Purkinje cell (primary cell): ENCODE results near the gene RGS14. TPM values are rescaled to one million over a fixed set of nuclear protein-coding genes. Genes with fewer than 3 reads are reported as not detected.

ENCODE experiments used
- polyA plus RNA-seq: library from polyadenylated mRNA; unstranded; fragments of >200 nt; fragmentation: Nextera tagmentation; gene quantifications from 2 replicates; pipeline ENCODE4 v1.2.1, GENCODE V29; 2014

RGS14 gene
- polyA plus RNA-seq = 0.63 and 2.1 TPM in 2 replicates

DNA sequence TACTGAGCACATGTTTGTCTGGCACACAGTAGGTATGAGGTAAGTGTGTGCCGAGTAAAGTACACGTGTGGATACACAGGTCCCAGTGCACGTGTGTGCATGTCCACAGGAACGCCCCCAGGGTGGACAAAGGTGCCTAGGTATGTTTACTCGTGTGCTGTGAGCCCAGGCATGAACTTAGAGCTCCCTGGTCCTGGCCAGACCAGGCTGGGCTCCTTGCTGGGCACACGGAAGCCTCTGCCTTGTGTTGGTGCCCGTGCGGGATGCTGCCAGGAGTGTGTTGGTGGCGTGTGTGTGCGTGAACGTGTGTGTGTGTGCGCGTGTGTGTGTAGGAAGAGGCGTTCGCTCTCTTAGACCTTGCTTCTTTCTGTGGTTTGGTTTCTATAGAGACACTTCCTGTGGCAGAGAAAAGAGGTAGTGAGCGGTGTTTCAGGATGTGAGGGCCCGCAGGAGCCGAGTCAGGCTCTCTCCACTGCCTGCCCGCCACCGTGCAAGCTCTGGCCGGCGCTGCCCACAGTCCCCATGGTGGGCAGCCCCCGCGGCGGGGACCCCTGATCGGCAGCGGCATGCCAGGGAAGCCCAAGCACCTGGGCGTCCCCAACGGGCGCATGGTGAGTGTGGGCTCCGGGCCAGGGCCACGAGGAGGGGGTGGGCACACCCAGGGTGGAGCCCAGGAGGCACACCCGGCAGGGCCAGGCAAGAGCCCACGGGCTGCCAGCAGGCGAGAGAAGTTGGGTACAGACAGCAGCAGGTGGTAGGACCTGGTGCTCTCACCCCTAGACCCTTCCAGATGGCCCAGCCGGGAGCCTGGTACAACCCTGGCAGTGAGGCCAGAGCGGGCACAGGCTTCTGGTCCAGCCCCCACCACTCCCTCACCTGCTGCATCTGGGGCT is at the start of gene RGS14:
Gene RGS14, plus strand, starts transcription at position 466 of the 893 bp plus-strand sequence. Its CDS starts 101 bp downstream, at position 567.

DNA sequence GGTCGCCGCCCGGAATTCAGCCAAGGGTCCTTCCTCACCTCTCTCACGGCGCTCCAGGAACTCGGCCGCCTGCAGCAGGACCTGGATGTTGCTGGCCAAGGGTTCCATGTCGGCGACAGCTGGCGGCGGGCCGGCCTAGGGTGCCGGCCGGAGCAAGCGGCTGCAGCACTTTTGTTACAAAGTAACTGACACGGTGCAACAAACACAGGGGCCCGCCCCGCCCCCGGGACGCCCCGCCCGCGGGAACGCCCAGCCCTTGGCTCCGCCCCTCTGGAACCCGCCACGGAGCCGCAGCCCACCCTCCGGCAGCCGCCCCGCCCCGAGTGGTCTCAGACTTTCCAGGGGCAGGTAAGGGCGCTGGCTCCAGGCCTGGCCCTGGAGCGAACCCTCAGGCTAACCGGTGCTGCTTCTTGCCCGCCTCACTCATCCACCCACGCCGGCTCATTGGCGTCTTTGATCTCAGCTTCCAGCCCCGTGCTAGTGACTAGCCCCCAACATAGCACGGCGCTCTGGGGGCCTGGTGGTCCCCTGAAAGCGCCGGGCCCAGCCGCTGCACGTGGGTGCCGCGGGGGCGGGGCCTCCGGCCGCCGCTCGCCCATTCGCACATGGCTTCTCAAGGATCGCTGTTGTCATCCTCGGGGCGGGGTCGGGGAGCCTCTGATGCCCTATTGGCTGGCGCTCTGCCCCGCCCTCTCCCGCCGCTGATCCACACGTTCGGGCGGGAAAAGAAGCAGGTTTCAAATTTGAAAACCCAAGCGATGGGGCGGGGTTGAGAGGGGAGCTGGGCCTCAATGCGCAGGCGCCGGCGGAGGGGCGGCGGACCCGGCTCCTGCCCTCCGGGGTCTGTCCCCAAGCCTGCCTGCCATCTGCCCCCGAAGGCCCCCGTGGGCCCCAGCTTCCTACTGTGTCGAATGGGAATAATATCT is 45.7 kb upstream of the RGS14 start, which contains the start of gene MXD3:
Gene MXD3, minus strand, starts transcription at position 176 of the 926 bp plus-strand sequence. Its CDS starts 68 bp downstream, at position 108.

DNA sequence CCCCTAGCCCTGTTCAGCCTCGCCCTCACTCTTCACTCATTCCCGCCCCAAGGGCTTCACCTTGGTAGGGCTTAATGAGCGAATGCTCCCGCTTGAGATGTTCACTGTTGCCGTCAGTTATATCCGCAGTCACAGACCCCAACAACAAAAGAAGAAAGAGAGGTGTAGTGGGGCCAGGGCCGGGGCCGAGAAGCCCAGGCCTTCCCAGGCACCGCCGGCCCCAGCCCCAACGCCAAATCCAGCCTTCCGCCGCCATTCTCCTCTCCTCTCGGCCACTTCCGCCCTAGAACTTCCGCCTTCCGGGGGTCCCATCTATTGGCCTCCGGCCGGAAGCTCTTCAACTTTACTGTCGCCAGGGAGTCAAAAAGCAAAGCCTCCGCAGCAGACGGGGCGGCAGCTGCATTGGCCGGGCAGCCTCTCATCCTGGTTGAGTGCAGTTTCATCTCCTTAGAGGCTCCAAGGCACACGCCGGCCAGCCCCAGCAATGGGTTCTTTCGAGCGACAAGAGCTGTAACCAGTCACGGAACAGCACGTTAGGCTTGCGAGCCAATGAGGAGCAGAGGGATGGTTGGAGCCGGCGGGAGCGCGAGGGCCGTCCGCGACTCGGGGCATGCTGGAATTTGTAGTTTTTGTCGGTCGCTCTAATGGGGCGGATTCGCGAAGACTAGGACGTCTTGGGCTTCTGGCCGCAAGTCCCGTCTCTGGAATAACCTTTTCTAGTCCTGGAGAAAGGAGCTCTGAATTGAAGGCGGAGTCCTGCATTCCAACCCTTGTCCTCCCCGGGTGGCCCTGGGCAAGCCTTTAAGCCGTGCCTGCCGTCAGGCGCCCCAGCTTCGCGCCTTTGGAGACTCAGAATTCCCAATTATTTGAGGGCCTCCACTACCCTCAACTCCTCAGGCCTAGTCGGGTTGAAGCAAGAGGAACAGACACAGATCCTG is 6.1 kb upstream of the RGS14 start, which contains the start of gene LMAN2:
Gene LMAN2, minus strand, starts transcription at position 277 of the 938 bp plus-strand sequence. Its CDS starts 21 bp downstream, at position 256.

GRCh38 chr5:177384134-177384533 is 26.4 kb downstream of the RGS14 start, which contains the start of gene SLC34A1:
Gene SLC34A1, plus strand, starts transcription at chr5:177384434. Its CDS starts 1,308 bp downstream, at chr5:177385742.

DNA sequence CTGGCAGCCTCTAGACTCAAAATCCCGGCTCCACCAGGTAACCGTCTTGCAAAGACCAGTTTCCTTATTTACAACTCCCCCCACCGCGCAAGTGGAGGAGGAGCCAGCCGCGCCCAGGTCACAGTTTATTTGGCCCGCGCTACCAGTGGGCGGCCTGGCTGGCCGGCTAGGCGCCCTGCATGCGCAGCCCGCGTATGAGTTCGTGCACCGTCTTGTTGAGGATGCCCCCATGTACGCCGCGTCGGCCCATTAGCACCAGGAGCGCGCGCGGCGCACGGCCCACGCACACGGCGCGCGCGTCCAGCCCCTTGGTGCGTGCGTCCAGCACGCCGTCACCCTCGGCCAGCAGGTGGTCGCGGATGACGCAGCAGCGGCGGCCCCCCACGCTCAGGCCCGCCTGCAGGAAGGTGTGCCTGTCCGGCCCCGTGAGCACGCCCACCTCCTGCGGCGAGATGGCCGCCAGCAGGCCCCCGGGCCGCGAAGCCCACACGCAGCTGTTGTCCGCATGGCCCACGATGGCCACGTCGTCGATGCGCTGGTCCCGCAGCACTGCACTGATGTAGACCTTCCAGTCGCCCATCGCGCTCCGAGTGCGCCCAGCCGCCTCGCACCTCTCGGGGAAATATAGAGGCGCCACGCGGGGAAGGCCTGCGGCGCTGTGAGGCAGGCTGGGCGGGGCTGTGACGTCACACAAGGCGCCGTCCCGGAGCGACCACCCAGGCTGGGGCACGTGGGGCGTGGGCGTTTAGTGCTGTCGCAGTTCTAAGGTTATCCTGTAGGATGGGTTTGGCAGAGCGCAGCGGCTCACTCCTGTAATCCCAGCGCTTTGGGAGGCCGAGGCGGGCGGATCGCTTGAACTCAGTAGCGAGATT is 42.5 kb downstream of the RGS14 start, which contains the start of gene PFN3:
Gene PFN3, minus strand, starts transcription at position 665 of the 872 bp plus-strand sequence. Its CDS starts 85 bp downstream, at position 580.

DNA sequence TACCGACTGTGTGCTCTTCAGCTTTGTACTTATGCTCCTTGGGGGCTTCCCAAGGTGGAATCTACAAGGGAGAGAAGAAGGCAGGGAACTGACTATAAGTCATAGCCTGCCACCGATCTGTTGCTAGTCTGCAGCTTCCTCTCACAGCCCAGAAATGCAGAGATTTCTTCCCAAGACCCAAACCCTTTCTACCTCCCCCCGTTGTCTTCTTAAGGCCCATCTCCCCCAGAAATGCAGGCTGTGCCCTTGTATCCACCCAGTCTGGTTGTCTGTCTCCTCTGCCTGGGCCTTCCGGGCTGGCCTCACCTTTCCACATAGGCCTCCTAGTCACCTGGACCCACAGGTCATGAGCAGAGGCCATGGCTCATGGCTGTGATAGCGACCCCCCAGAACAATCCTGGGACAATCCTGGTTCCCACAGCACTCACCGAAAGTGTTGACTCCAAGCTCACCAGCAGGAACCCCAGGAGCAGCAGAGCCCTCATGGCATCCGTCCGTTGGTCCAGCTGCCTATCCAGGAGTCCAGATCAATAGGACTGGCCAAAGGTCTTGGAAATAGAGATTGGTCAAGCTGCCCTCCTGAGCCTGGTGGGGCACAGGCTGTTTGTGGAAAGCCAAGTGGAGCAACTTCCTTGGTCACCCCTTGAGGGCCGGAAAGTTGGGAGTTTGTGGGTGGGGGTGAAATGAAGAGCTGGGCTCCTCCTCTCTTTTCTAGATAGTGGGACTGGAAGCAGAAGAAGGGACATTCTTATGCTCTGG is 51.5 kb downstream of the RGS14 start, which contains the start of gene F12:
Gene F12, minus strand, starts transcription at position 522 of the 759 bp plus-strand sequence. Its CDS starts 37 bp downstream, at position 485.

Other genes starting within 250 kb of the RGS14 start
- 17.5 and 26.8 TPM in 2 replicates for gene NSD1, start 224.2 kb upstream of the RGS14 start, polyA plus RNA-seq
- gene RAB24, start 54.2 kb upstream of the RGS14 start, polyA plus RNA-seq = 14.6 and 21.9 TPM in 2 replicates
- gene PRELID1, start 54.1 kb upstream of the RGS14 start, polyA plus RNA-seq = 44.8 and 48.3 TPM in 2 replicates
- gene MXD3, start 46.0 kb upstream of the RGS14 start, polyA plus RNA-seq = not detected in 2 replicates
- gene LMAN2, start 6.3 kb upstream of the RGS14 start, polyA plus RNA-seq = 8.0 and 18.3 TPM in 2 replicates
- not detected in 2 replicates for gene SLC34A1, start 26.5 kb downstream of the RGS14 start, polyA plus RNA-seq
- not detected in 2 replicates for gene PFN3, start 42.7 kb downstream of the RGS14 start, polyA plus RNA-seq
- 1.3 and 2.0 TPM in 2 replicates for gene F12, start 51.6 kb downstream of the RGS14 start, polyA plus RNA-seq
- 1.3 and 5.0 TPM in 2 replicates for gene GRK6, start 68.8 kb downstream of the RGS14 start, polyA plus RNA-seq
- not detected in 2 replicates for gene PRR7, start 88.9 kb downstream of the RGS14 start, polyA plus RNA-seq
- 2.5 and 5.6 TPM in 2 replicates for gene DBN1, start 115.7 kb downstream of the RGS14 start, polyA plus RNA-seq
- gene PDLIM7, start 139.7 kb downstream of the RGS14 start, polyA plus RNA-seq = 0.52 TPM in 1 of 2 replicates, not detected in the other
- 0.44 and 0.84 TPM in 2 replicates for gene DOK3, start 151.9 kb downstream of the RGS14 start, polyA plus RNA-seq
- gene DDX41, start 159.0 kb downstream of the RGS14 start, polyA plus RNA-seq = 31.1 and 33.8 TPM in 2 replicates
- 9.3 and 14.3 TPM in 2 replicates for gene FAM193B, start 196.6 kb downstream of the RGS14 start, polyA plus RNA-seq
- 12.0 and 13.3 TPM in 2 replicates for gene TMED9, start 234.3 kb downstream of the RGS14 start, polyA plus RNA-seq
- 5.8 and 10.8 TPM in 2 replicates for gene B4GALT7, start 242.2 kb downstream of the RGS14 start, polyA plus RNA-seq